ENCODE measurements around the gene HADHB.

DNA sequence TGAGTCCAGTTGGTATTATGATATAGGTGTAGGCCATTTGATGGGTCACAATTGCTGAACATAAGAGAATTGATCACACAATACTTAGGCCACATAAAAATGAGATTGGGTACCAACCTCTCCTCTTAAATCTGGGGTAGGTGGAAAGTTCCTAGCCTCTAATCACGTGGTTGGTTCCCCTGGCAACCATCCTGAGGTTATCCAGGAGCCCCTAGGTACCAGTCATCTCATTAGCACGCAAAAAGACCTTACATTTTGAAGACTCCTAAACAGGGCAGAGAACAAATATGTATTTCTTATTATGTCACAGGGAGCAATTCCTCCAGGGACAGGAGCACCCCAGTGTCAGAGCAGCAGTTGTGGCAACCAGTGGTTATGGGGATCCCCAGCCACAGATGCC, 88.6 kb downstream of the HADHB start:
- no peak for TF ChIP-seq EZH2 (IDR thresholded peaks at IDR 0.05; ENCODE audit: low read length, missing control alignments)
- TF ChIP-seq, protein P1, sequence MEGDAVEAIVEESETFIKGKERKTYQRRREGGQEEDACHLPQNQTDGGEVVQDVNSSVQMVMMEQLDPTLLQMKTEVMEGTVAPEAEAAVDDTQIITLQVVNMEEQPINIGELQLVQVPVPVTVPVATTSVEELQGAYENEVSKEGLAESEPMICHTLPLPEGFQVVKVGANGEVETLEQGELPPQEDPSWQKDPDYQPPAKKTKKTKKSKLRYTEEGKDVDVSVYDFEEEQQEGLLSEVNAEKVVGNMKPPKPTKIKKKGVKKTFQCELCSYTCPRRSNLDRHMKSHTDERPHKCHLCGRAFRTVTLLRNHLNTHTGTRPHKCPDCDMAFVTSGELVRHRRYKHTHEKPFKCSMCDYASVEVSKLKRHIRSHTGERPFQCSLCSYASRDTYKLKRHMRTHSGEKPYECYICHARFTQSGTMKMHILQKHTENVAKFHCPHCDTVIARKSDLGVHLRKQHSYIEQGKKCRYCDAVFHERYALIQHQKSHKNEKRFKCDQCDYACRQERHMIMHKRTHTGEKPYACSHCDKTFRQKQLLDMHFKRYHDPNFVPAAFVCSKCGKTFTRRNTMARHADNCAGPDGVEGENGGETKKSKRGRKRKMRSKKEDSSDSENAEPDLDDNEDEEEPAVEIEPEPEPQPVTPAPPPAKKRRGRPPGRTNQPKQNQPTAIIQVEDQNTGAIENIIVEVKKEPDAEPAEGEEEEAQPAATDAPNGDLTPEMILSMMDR (conservative IDR thresholded peaks at IDR 0.05 in 1 of 2, IDR thresholded peaks at IDR 0.05 in 1 of 2; ENCODE audit: low read depth in 1 of 2, low read length in 2 of 2), result no peak

All from fibroblast of lung (primary cell).